Neural progenitor cell (in vitro differentiated cells): Measurements from ENCODE around the gene AHNAK2.

Experiments
- EZH2 ChIP-seq: fragments of 200-600 bp; sonication (generic); IDR thresholded peaks from 2 replicates; pipeline ENCODE4 v1.6.1; 2017; ENCODE audit warnings: antibody characterized with exemption, mild to moderate bottlenecking, moderate library complexity
- TF ChIP-seq, protein P1 (sequence below): fragments of 200-600 bp; sonication (generic); IDR thresholded peaks from 2 replicates; pipeline ENCODE4 v1.5.1; 2017; ENCODE audit warnings: antibody characterized with exemption, mild to moderate bottlenecking

DNA sequence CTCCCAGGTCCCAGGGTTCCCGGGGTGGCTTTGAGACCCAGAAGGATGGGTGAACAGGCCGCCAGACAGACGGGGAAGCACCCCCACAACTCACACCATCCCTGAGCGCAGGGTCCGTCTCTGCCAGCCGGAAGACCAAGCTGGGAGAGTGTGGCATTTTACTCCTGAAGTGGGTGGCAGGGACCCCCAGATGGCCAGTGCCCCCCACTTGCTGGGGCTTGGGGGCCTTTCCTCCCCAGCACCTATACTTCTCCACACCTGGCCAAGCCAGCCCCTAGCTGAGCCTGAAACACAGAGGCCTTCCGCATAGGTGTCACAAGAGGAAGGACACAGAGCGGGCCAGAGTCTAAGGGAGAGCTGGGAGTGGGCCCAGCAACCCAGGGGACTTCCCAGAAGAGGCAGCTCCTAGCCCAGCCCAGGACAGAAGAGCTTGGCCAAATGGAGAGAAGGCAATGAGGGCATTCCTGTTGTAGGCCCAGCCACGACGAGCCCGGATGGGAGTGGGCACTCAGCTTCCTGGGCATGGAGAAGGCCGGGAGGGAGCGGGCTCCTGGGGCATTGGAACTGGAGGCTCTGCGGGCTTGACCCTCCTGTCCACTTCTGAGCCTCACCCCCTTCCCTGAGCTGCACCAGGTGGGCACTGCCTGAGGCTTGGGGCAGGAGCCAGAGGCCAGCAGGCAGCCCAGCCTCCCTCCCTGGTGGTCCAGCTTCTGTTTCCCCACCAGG is 3.3 kb downstream of the AHNAK2 start:
- TF ChIP-seq, protein P1, sequence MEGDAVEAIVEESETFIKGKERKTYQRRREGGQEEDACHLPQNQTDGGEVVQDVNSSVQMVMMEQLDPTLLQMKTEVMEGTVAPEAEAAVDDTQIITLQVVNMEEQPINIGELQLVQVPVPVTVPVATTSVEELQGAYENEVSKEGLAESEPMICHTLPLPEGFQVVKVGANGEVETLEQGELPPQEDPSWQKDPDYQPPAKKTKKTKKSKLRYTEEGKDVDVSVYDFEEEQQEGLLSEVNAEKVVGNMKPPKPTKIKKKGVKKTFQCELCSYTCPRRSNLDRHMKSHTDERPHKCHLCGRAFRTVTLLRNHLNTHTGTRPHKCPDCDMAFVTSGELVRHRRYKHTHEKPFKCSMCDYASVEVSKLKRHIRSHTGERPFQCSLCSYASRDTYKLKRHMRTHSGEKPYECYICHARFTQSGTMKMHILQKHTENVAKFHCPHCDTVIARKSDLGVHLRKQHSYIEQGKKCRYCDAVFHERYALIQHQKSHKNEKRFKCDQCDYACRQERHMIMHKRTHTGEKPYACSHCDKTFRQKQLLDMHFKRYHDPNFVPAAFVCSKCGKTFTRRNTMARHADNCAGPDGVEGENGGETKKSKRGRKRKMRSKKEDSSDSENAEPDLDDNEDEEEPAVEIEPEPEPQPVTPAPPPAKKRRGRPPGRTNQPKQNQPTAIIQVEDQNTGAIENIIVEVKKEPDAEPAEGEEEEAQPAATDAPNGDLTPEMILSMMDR = no peak
- no peak for TF ChIP-seq EZH2
